Adrenal gland (tissue), 12 donors: ENCODE results near the gene IFT88. TPM values are rescaled to one million over a fixed set of nuclear protein-coding genes. Genes with fewer than 3 reads are reported as not detected.

Source experiments
- DNase-seq, 7 donors: peaks; one replicate each; pipeline ENCODE4 v3.0.0-alpha.2; 2019 to 2020
- H3K27ac ChIP-seq, 5 donors: fragments of 200-600 bp; sonication (generic) in 4 of 5; 1 replicate in 3 of 5; 2 replicates in 2 of 5; pipeline versions ENCODE4 v1.5.1 to v1.8.0; 2016 to 2020; ENCODE audit warnings: mild to moderate bottlenecking in 1 of 5
- H3K27me3 ChIP-seq: fragments of 200-600 bp; 2 replicates; pipeline ENCODE4 v1.8.0; 2021
- H3K36me3 ChIP-seq, 2 donors: fragments of 200-600 bp; replicated peaks in 1 of 2; 1 replicate in 1 of 2; 2 replicates in 1 of 2; pipeline versions ENCODE4 v1.5.1 to v1.8.0; 2018 to 2022
- H3K4me1 ChIP-seq, 2 donors: fragments of 200-600 bp; replicated peaks in 1 of 2; 1 replicate in 1 of 2; 2 replicates in 1 of 2; pipeline versions ENCODE4 v1.5.1 to v1.8.0; 2018 to 2021
- H3K4me3 ChIP-seq, 4 donors: fragments of 200-600 bp; sonication (generic) in 3 of 4; one replicate each; pipeline ENCODE4 v1.5.1; 2016 to 2018
- H3K9me3 ChIP-seq, 3 donors: fragments of 200-600 bp; sonication (generic) in 1 of 3; replicated peaks in 1 of 3; 1 replicate in 2 of 3; 2 replicates in 1 of 3; pipeline versions ENCODE4 v1.5.1 to v1.8.0; 2016 to 2021
- CTCF ChIP-seq, 6 experiments: fragments of 450-650 bp in 4 of 6; fragments of 200-600 bp in 2 of 6; sonication (generic) in 1 of 6; IDR thresholded peaks; 1 replicate in 5 of 6; 2 replicates in 1 of 6; pipeline versions ENCODE4 v1.5.1 to v1.8.0; 2016 to 2021; ENCODE audit warnings: antibody characterized with exemption in 6 of 6, mild to moderate bottlenecking in 2 of 6, moderate library complexity in 1 of 6
- POLR2A ChIP-seq, 2 donors: fragments of 450-650 bp; IDR thresholded peaks; one replicate each; pipeline ENCODE4 v1.6.1; 2017; ENCODE audit warnings: antibody characterized with exemption in 2 of 2, mild to moderate bottlenecking in 2 of 2, moderate library complexity in 1 of 2
- WGBS, 4 donors: extraction: QIAGEN DNeasy Blood & Tissue Kit in 2 of 4; methylation state at CpG; one replicate each; pipeline versions ENCODE4 v1.1.5 to v1.1.7; 2013 to 2017; 5-methylcytosine and 5-hydroxymethylcytosine counted together
- intact Hi-C, 2 donors: fragments of 100-400 bp; cut with DNase I; formaldehyde crosslinking; loops; one replicate each; pipeline versions ENCODE4 v1.14.1 to v1.15.0; 2022 to 2023
- polyA plus RNA-seq, 3 donors: library from polyadenylated mRNA; stranded (reverse); fragments of 200-250 nt in 2 of 3; fragments of 350-450 nt in 1 of 3; fragmentation: Illumina TruSeq in 1 of 3; extraction: RNeasy Lipid Tissue Mini Kit (QIAGEN cat#74804) in 1 of 3; gene quantifications; one replicate each; pipeline ENCODE4 v1.2.3, GENCODE V29; 2013 to 2014
- total RNA-seq, 9 donors: library from RNA; depleted of rRNA in 4 of 9; stranded (reverse); fragments of >200 nt in 4 of 9; fragments of 120-200 nt in 1 of 9; fragmentation: NEBNext Ultra II Directional in 1 of 9; extraction: Animal tissue kit (Norgen Biotek cat#: 25700) in 1 of 9; gene quantifications; one replicate each; pipeline versions ENCODE4 v1.1.0 to v1.2.4, GENCODE V29; 2013 to 2023
- donor health status: healthy with polysubstance abuse.
- donor health status: Bipolar disorder and iron deficiency.
- donor health status: DM: yes; HTN: yes; CAD: no.
- donor health status: DM: no; HTN: no; CAD: no.
- donor health status: DM: no; HTN: no; CAD: no.
- donor health status: DM: yes; HTN: yes; CAD: no.

Gene IFT88
- total and polyA plus RNA-seq, 12 donors: 7.0 to 22.9 (median 15.2) TPM

GRCh38 chr13:20592606-20593005 lies 25.6 kb downstream of the IFT88 start:
- TF ChIP-seq POLR2A (IDR thresholded peaks at IDR 0.05): no peak
- TF ChIP-seq CTCF (IDR thresholded peaks at IDR 0.05): no peak
- DNase-seq: no peak
- Histone ChIP-seq H3K27me3 (no peaks in the 10 kb centered on the region), H3K9me3 (no peaks in the 10 kb centered on the region), H3K36me3 (peaks cover 0 to 4% of the 10 kb centered on the region in 2 donors), H3K4me1 (no peaks in the 10 kb centered on the region), H3K4me3 (no peak overlapping the region), H3K27ac (no peak overlapping the region)
- 88 to 97% (median 93%) methylated on average over 4 of the region's 4 CpGs for WGBS, 4 donors
- intact Hi-C loops: no loop called here

- H3K4me1 ChIP-seq: no peaks in the 10 kb centered on the region
- TF ChIP-seq POLR2A (IDR thresholded peaks at IDR 0.05): no peak
- TF ChIP-seq CTCF (IDR thresholded peaks at IDR 0.05): no peak
- H3K36me3 ChIP-seq: peaks cover 0 to 4% of the 10 kb centered on the region in 2 donors
- no peak overlapping the region for H3K4me3 ChIP-seq
- no peak for DNase-seq
- no peaks in the 10 kb centered on the region for H3K27me3 ChIP-seq
- WGBS, 4 donors: 85 to 98% (median 90%) methylated on average over 2 of the region's 2 CpGs
- H3K9me3 ChIP-seq: no peaks in the 10 kb centered on the region
- no peak overlapping the region for H3K27ac ChIP-seq
- intact Hi-C loops: no loop called here
Observed at GRCh38 chr13:20594280-20594679, 27.3 kb downstream of the IFT88 start.

- Histone ChIP-seq H3K36me3 (peaks cover 0 to 14% of the 10 kb centered on the region in 2 donors), H3K4me3 (no peak overlapping the region), H3K27ac (no peak overlapping the region), H3K9me3 (no peaks in the 10 kb centered on the region), H3K4me1 (no peaks in the 10 kb centered on the region), H3K27me3 (no peaks in the 10 kb centered on the region)
- DNase-seq: no peak
- intact Hi-C loops: no loop called here
- no peak for TF ChIP-seq CTCF (IDR thresholded peaks at IDR 0.05)
- TF ChIP-seq POLR2A (IDR thresholded peaks at IDR 0.05): no peak
- 94 to 99% (median 98%) methylated on average over 10 to 15 of the region's 15 CpGs for WGBS, 4 donors
Observed at GRCh38 chr13:20607015-20607414, 40.1 kb downstream of the IFT88 start.

- intact Hi-C loops: no loop called here
- Histone ChIP-seq H3K36me3 (peaks cover 0 to 14% of the 10 kb centered on the region in 2 donors), H3K9me3 (no peaks in the 10 kb centered on the region), H3K4me3 (no peak overlapping the region), H3K4me1 (no peaks in the 10 kb centered on the region), H3K27ac (no peak overlapping the region), H3K27me3 (no peaks in the 10 kb centered on the region)
- no peak for TF ChIP-seq CTCF (IDR thresholded peaks at IDR 0.05)
- TF ChIP-seq POLR2A (IDR thresholded peaks at IDR 0.05): no peak
- 84 to 94% (median 92%) methylated on average over 6 to 10 of the region's 10 CpGs for WGBS, 4 donors
- no peak for DNase-seq
Observed at GRCh38 chr13:20608438-20609020, 41.6 kb downstream of the IFT88 start.
